Measurements from ENCODE around the gene COL21A1. TPM values are rescaled to one million over a fixed set of nuclear protein-coding genes. Genes with fewer than 3 reads are reported as not detected.

COL21A1 gene
- polyA plus RNA-seq, 2 of the 4 experiments (the other 2 are of a cell fraction), result 1.4 to 3.3 TPM

- ChIA-PET CTCF (no interaction called here), POLR2A (no interaction called here)
- no peak for ATAC-seq
- Histone ChIP-seq H3K4me2 (no peak overlapping the region), H3K27ac (no peak overlapping the region), H3K4me1 (no peaks in the 10 kb centered on the region), H3K9me3 (no peaks in the 10 kb centered on the region), H3K4me3 (no peak overlapping the region)
- no peak for DNase-seq (ENCODE audit: low read depth in 1 of 2, low spot score in 1 of 2)
- TF ChIP-seq ZNF302 (CRISPR knock-in tag; IDR thresholded peaks at IDR 0.05) (no peak), HEYL (CRISPR knock-in tag; IDR thresholded peaks at IDR 0.05) (no peak), CHD4 (IDR thresholded peaks at IDR 0.05; ENCODE audit: borderline replicate concordance) (no peak), ZC3H11A (IDR thresholded peaks at IDR 0.05) (no peak), HES2 (IDR thresholded peaks at IDR 0.05) (no peak), ELK1 (IDR thresholded peaks at IDR 0.05; ENCODE audit: low read depth, low read length) (no peak), CBX2 (IDR thresholded peaks at IDR 0.05; ENCODE audit: borderline replicate concordance, low read depth) (no peak), RCOR1 (IDR thresholded peaks at IDR 0.05; ENCODE audit: low read depth, low read length) (no peak), REST (IDR thresholded peaks at IDR 0.05) (no peak), MAZ (IDR thresholded peaks at IDR 0.05; ENCODE audit: borderline replicate concordance, low read depth, low read length) (no peak), ZSCAN20 (CRISPR knock-in tag; IDR thresholded peaks at IDR 0.05) (no peak), RAD21 (conservative IDR thresholded peaks at IDR 0.05 in 1 of 2, IDR thresholded peaks at IDR 0.05 in 1 of 2) (no peak)
- TF ChIP-seq, protein P1, sequence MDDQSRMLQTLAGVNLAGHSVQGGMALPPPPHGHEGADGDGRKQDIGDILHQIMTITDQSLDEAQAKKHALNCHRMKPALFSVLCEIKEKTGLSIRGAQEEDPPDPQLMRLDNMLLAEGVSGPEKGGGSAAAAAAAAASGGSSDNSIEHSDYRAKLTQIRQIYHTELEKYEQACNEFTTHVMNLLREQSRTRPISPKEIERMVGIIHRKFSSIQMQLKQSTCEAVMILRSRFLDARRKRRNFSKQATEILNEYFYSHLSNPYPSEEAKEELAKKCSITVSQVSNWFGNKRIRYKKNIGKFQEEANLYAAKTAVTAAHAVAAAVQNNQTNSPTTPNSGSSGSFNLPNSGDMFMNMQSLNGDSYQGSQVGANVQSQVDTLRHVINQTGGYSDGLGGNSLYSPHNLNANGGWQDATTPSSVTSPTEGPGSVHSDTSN (IDR thresholded peaks at IDR 0.05), result no peak
- TF ChIP-seq, protein P2, sequence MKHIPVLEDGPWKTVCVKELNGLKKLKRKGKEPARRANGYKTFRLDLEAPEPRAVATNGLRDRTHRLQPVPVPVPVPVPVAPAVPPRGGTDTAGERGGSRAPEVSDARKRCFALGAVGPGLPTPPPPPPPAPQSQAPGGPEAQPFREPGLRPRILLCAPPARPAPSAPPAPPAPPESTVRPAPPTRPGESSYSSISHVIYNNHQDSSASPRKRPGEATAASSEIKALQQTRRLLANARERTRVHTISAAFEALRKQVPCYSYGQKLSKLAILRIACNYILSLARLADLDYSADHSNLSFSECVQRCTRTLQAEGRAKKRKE (CRISPR knock-in tag; IDR thresholded peaks at IDR 0.05; ENCODE audit: low read depth), result no peak
- FAIRE-seq, result no peak
Observed at GRCh38 chr6:56043076-56043475, 204.3 kb downstream of the COL21A1 start.

- DNase-seq (ENCODE audit: low read depth in 1 of 2, low spot score in 1 of 2), result no peak
- no peak for TF ChIP-seq JUNB (IDR thresholded peaks at IDR 0.05)
- no peak for TF ChIP-seq HOXA7 (CRISPR knock-in tag; IDR thresholded peaks at IDR 0.05)
- TF ChIP-seq BHLHE40 (IDR thresholded peaks at IDR 0.05; ENCODE audit: low read depth, low read length), result no peak
- no peak for TF ChIP-seq EP300 (IDR thresholded peaks at IDR 0.05)
- TF ChIP-seq BCL3 (IDR thresholded peaks at IDR 0.05), result no peak
- TF ChIP-seq FOXS1 (CRISPR knock-in tag; IDR thresholded peaks at IDR 0.05), result no peak
- no peak for TF ChIP-seq HOXB13 (CRISPR knock-in tag; IDR thresholded peaks at IDR 0.05; ENCODE audit: low read depth)
- Histone ChIP-seq H3K4me1 (no peaks in the 10 kb centered on the region), H3K4me2 (no peak overlapping the region), H3K9me3 (no peaks in the 10 kb centered on the region), H3K4me3 (no peak overlapping the region), H3K27ac (no peak overlapping the region)
- CTCF ChIA-PET, result no interaction called here
- POLR2A ChIA-PET, result no interaction called here
- no peak for FAIRE-seq
- 53% methylated on average over 1 of the region's 1 CpG for WGBS (ENCODE audit: missing lambda C conversion rate)
- no peak for ATAC-seq
Observed at GRCh38 chr6:56041591-56041990, 205.8 kb downstream of the COL21A1 start.
